AG20443 (cell line): Measurements from ENCODE around the gene FAM184A.

Source experiments
- DNase-seq: peaks from one replicate; pipeline ENCODE4 v3.0.0; 2012; ENCODE audit warnings: low spot score, mixed read lengths

Gene FAM184A

GRCh38 chr6:119060255-119060907, 18.1 kb downstream of the FAM184A start:
- no peak for DNase-seq

- no peak for DNase-seq
These were observed 23.4 kb downstream of the FAM184A start for GRCh38 chr6:119055069-119055468.

GRCh38 chr6:119052987-119053386, 25.5 kb downstream of the FAM184A start:
- no peak for DNase-seq

GRCh38 chr6:119052292-119052889, 26.1 kb downstream of the FAM184A start:
- no peak for DNase-seq

GRCh38 chr6:119044255-119044654, 34.2 kb downstream of the FAM184A start:
- no peak for DNase-seq

- no peak for DNase-seq
These were observed 34.7 kb downstream of the FAM184A start for GRCh38 chr6:119043783-119044182.

- DNase-seq: no peak
These were observed 35.2 kb downstream of the FAM184A start for GRCh38 chr6:119043265-119043664.

- no peak for DNase-seq
These were observed 37.8 kb downstream of the FAM184A start for GRCh38 chr6:119040636-119041035.

- DNase-seq: no peak
These were observed 38.2 kb downstream of the FAM184A start for GRCh38 chr6:119040229-119040628.

GRCh38 chr6:119037941-119038623, 40.4 kb downstream of the FAM184A start:
- DNase-seq: no peak

GRCh38 chr6:119037264-119037663, 41.2 kb downstream of the FAM184A start:
- no peak for DNase-seq

GRCh38 chr6:119036081-119036480, 42.4 kb downstream of the FAM184A start:
- no peak for DNase-seq

GRCh38 chr6:119035459-119035858, 43.0 kb downstream of the FAM184A start:
- no peak for DNase-seq

GRCh38 chr6:119034827-119035458, 43.5 kb downstream of the FAM184A start:
- no peak for DNase-seq

- no peak for DNase-seq
These were observed 46.0 kb downstream of the FAM184A start for GRCh38 chr6:119032428-119032827.

GRCh38 chr6:119030759-119031158, 47.7 kb downstream of the FAM184A start:
- no peak for DNase-seq

- DNase-seq: no peak
These were observed 50.4 kb downstream of the FAM184A start for GRCh38 chr6:119028091-119028490.

GRCh38 chr6:119027465-119027864, 51.0 kb downstream of the FAM184A start:
- no peak for DNase-seq

- no peak for DNase-seq
These were observed 51.6 kb downstream of the FAM184A start for GRCh38 chr6:119026822-119027221.

GRCh38 chr6:119025793-119026192, 52.7 kb downstream of the FAM184A start:
- DNase-seq: no peak

GRCh38 chr6:119024111-119024510, 54.4 kb downstream of the FAM184A start:
- DNase-seq: no peak

GRCh38 chr6:119022796-119023195, 55.7 kb downstream of the FAM184A start:
- no peak for DNase-seq
